Ureter (tissue), 1 donor: ENCODE measurements around the gene DNAJC18. TPM values are rescaled to one million over a fixed set of nuclear protein-coding genes. Genes with fewer than 3 reads are reported as not detected.

Experiments
- DNase-seq: peaks from one replicate; pipeline ENCODE4 v3.0.0-alpha.2; 2020; ENCODE audit warnings: low spot score
- total RNA-seq: library from RNA; stranded (reverse); gene quantifications from one replicate; pipeline ENCODE4 v1.2.4, GENCODE V29; 2023
- donor health status: DM: yes; HTN: yes; CAD: no.

DNAJC18 gene
- total RNA-seq, 1 donor from 2014 or later, result 10.3 TPM

GRCh38 chr5:139369181-139369580 is 70.1 kb downstream of the DNAJC18 start:
- DNase-seq, result no peak

- DNase-seq, result no peak
These were observed 70.7 kb downstream of the DNAJC18 start for GRCh38 chr5:139368613-139369012.

- DNase-seq, result no peak
These were observed 74.9 kb downstream of the DNAJC18 start for GRCh38 chr5:139364466-139364865.

GRCh38 chr5:139363937-139364336 is 75.4 kb downstream of the DNAJC18 start:
- DNase-seq, result peak; percentile 29

- DNase-seq, result no peak
These were observed 77.4 kb downstream of the DNAJC18 start for GRCh38 chr5:139361835-139362429.

- DNase-seq, result no peak
These were observed 78.9 kb downstream of the DNAJC18 start for GRCh38 chr5:139360384-139360783.

Other genes with a start within 250 kb of the DNAJC18 start
- gene SIL1, start 241.2 kb downstream of the DNAJC18 start, total RNA-seq, result 83.0 TPM
- gene MATR3, start 145.8 kb downstream of the DNAJC18 start, total RNA-seq, result 259 TPM
- gene PAIP2, start 97.7 kb downstream of the DNAJC18 start, total RNA-seq, result 75.6 TPM
- 0.65 TPM for gene SLC23A1, start 56.2 kb downstream of the DNAJC18 start, total RNA-seq
- gene MZB1, start 49.6 kb downstream of the DNAJC18 start, total RNA-seq, result 12.9 TPM
- 2.4 TPM for gene PROB1, start 44.4 kb downstream of the DNAJC18 start, total RNA-seq
- 7.8 TPM for gene SPATA24, start 35.4 kb downstream of the DNAJC18 start, total RNA-seq
- 31.1 TPM for gene ECSCR, start 23.2 kb upstream of the DNAJC18 start, total RNA-seq
- not detected for gene SMIM33, start 31.5 kb upstream of the DNAJC18 start, total RNA-seq
- 71.5 TPM for gene STING1, start 43.2 kb upstream of the DNAJC18 start, total RNA-seq
- 180 TPM for gene UBE2D2, start 121.8 kb upstream of the DNAJC18 start, total RNA-seq
- gene CXXC5, start 208.8 kb upstream of the DNAJC18 start, total RNA-seq, result 28.7 TPM